Measurements from ENCODE around the gene PTPN6. TPM values are rescaled to one million over a fixed set of nuclear protein-coding genes. Genes with fewer than 3 reads are reported as not detected.

PTPN6 gene
- total and polyA plus RNA-seq, 9 of the 15 experiments (the other 6 are each of a cell fraction or from before 2014, with no cell fraction given) = 1.5 to 5.1 (median 3.9) TPM

DNA sequence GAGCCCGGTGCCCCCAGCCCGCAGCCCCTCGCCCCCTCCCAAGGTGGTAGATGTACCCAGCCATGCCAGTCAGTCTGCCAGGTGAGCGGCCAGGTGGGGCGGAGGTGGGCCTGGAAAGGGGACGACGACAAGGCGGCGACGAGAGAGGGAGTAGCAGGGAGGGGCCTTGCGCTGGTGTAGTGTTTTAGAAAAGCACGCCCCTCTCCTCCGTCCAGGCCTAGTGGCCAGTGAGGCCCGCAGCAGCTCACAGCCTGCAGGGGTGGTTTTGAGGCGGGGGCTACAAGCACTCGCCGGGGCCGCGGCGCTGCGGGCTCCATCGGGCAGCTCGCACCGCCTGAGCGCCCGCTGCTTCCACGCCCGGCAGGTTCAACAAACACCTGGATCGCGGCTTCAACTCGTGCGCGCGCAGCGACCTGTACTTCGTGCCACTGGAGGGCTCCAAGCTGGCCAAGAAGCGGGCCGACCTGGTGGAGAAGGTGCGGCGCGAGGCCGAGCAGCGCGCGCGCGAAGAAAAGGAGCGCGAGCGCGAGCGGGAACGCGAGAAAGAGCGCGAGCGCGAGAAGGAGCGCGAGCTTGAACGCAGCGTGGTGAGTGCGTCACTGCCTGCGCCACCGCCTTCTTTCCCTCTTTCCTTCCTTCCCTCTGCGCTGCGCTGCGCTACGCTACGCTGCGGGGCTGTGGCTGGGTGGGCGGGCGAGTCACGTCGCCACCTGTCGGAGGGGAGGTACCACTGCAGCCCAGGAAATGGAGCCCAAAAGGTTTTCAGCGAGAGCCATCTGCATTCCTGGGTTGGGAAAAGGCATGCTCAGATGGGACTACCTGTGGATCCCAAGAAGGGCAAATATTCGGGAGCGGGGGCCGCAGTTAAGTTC is 13.4 kb upstream of the PTPN6 start (continued):
- TF ChIP-seq ZBTB40 (IDR thresholded peaks at IDR 0.05) (peak; percentile 74), ZBTB40 (CRISPR knock-in tag; IDR thresholded peaks at IDR 0.05) (no peak), ZNF592 (IDR thresholded peaks at IDR 0.05) (peak; percentile 66), KAT8 (IDR thresholded peaks at IDR 0.05; ENCODE audit: low read depth) (no peak), ZBTB7A (IDR thresholded peaks at IDR 0.05; ENCODE audit: borderline replicate concordance, control insufficient read depth, low read depth, low read length) (no peak; the same call in 1 of the 2 replicates), TFAP4 (CRISPR knock-in tag; IDR thresholded peaks at IDR 0.05; ENCODE audit: borderline replicate concordance) (peak; percentile 85), HNRNPLL (IDR thresholded peaks at IDR 0.05; ENCODE audit: low read depth, low read length, poor library complexity, severe bottlenecking) (peak; percentile 95), SMAD2 (IDR thresholded peaks at IDR 0.05; ENCODE audit: low read depth, low read length) (no peak), DIDO1 (tag; IDR thresholded peaks at IDR 0.05; ENCODE audit: low read depth) (no peak), PPARD (CRISPR knock-in tag; IDR thresholded peaks at IDR 0.05) (no peak)

All from K562 (cell line).